OCI-LY7 (cell line): ENCODE data around the gene ALDH2. TPM values are rescaled to one million over a fixed set of nuclear protein-coding genes. Genes with fewer than 3 reads are reported as not detected.

Experiments used
- BruUV-seq: library from RNA; stranded (reverse); fragments of 400-500 nt; replicated peaks from 2 replicates; lab custom pipeline; 2021; lab: Mats Ljungman, UMichigan
- CTCF ChIA-PET: fragments of 300-600 bp; sonication (Branson Sonifier 250); formaldehyde crosslinking; loops from one replicate; lab custom pipeline; 2022; ENCODE audit warnings: antibody characterized with exemption; ENCODE audit not compliant: unreplicated experiment; lab: Charles Lee
- POLR2A ChIA-PET: fragments of 300-600 bp; sonication (Branson Sonifier 250); formaldehyde crosslinking; loops from one replicate; lab custom pipeline; 2022; ENCODE audit warnings: antibody characterized with exemption; lab: Charles Lee
- DNase-seq: peaks from one replicate; pipeline ENCODE4 v3.0.0-alpha.2; 2015; ENCODE audit warnings: low spot score
- H2AFZ ChIP-seq: fragments of 200-600 bp; sonication (generic), shearing (Covaris generic); 2 replicates; pipeline ENCODE4 v1.6.1; 2014; ENCODE audit warnings: mild to moderate bottlenecking, antibody characterized with exemption, low read length, moderate library complexity
- H3K27ac ChIP-seq: fragments of 200-600 bp; sonication (generic); 2 replicates; pipeline ENCODE4 v1.5.1; 2014; ENCODE audit warnings: mixed run types, low read depth, mild to moderate bottlenecking, moderate library complexity, low read length, inconsistent platforms; ENCODE audit not compliant: poor library complexity, severe bottlenecking
- H3K36me3 ChIP-seq: fragments of 200-600 bp; sonication (generic); 2 replicates; pipeline ENCODE4 v1.6.1; 2014; ENCODE audit warnings: mild to moderate bottlenecking, antibody characterized with exemption, low read length, moderate library complexity, mixed read lengths; ENCODE audit not compliant: insufficient read depth
- H3K4me1 ChIP-seq: fragments of 200-600 bp; sonication (generic); 2 replicates; pipeline ENCODE4 v1.5.1; 2014; ENCODE audit warnings: mild to moderate bottlenecking, low read length; ENCODE audit not compliant: insufficient read depth, poor library complexity, severe bottlenecking
- H3K4me2 ChIP-seq: fragments of 200-600 bp; sonication (generic); 2 replicates; pipeline ENCODE4 v1.6.1; 2014; ENCODE audit warnings: mild to moderate bottlenecking, low read length
- H3K4me3 ChIP-seq: fragments of 200-600 bp; sonication (generic); 2 replicates; pipeline ENCODE4 v1.5.1; 2014; ENCODE audit warnings: mild to moderate bottlenecking, low read depth, low read length; ENCODE audit not compliant: poor library complexity, severe bottlenecking
- H3K79me2 ChIP-seq: fragments of 200-600 bp; sonication (generic); 2 replicates; pipeline ENCODE4 v1.6.1; 2016; ENCODE audit warnings: low read depth, mild to moderate bottlenecking, low read length, moderate library complexity, mixed read lengths; ENCODE audit not compliant: insufficient read depth
- H3K9me2 ChIP-seq: fragments of 200-600 bp; sonication (generic); 2 replicates; pipeline ENCODE4 v1.6.1; 2016; ENCODE audit warnings: mild to moderate bottlenecking, low read length, mixed read lengths; ENCODE audit not compliant: insufficient read depth
- H3K9me3 ChIP-seq: fragments of 200-600 bp; sonication (generic); 2 replicates; pipeline ENCODE4 v1.6.1; 2014; ENCODE audit warnings: mild to moderate bottlenecking, mixed run types, low read length, mixed read lengths
- H4K20me1 ChIP-seq: fragments of 200-600 bp; sonication (generic); 2 replicates; pipeline ENCODE4 v1.6.1; 2014; ENCODE audit warnings: mild to moderate bottlenecking, antibody characterized with exemption, low read length, moderate library complexity, mixed read lengths; ENCODE audit not compliant: insufficient read depth
- EZH2phosphoT487 ChIP-seq: fragments of 200-600 bp; sonication (generic); IDR thresholded peaks from 2 replicates; pipeline ENCODE4 v1.6.1; 2018; ENCODE audit warnings: low read depth, borderline replicate concordance, mild to moderate bottlenecking, mixed run types, antibody characterized with exemption, low read length, moderate library complexity, mixed read lengths
- intact Hi-C: fragments of 100-400 bp; cut with micrococcal nuclease; formaldehyde crosslinking; loops from one replicate; pipeline ENCODE4 v1.10.0; 2022; ENCODE audit not compliant: unreplicated experiment
- microRNA-seq: library from miRNA; unstranded; fragments of <30 nt; microRNA quantifications from one replicate; pipeline ENCODE4 v1.2.0, GENCODE V29; 2022; ENCODE audit warnings: borderline replicate concordance
- small RNA-seq: library from RNA; depleted of rRNA; stranded (forward); fragments of <200 nt; gene quantifications from one replicate; pipeline ENCODE3, GENCODE V24; 2014
- total RNA-seq, 2 experiments: library from RNA; depleted of rRNA in 1 of 2; stranded (reverse); fragments of >200 nt in 1 of 2; shearing (Covaris generic) in 1 of 2; gene quantifications; 2 replicates each; pipeline ENCODE4 v1.2.3, GENCODE V29; 2014 to 2022
- TF ChIP-seq, protein P1 (sequence below): fragments of 200-600 bp; sonication (generic); conservative IDR thresholded peaks from 2 replicates; pipeline ENCODE4 v1.5.1; 2014; ENCODE audit warnings: mild to moderate bottlenecking, antibody characterized with exemption, low read length, moderate library complexity, mixed read lengths

The ALDH2 gene
- total RNA-seq, 2 experiments from 2014 or later, result 16.5 to 19.9 TPM

DNA sequence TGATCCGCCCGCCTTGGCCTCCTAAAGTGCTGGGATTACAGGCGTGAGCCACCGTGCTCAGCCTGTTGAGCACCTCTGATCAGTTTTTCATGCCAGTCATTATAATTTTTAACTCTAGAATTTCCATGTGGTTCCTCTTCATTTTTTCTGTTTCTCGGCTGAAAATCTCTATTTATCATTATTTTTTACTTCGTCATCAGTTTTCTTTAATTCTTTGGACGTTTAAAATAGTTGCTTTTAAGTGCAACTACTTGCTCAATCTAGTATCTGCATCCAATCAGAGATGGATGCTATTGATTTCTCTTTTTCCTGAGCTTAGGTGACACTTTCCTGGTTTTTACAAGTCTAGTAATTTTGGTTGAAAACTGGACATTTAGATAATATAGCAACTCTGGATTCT lies 92.0 kb downstream of the ALDH2 start:
- Histone ChIP-seq H4K20me1 (0 out of 2 replicates have a peak, but pooled peaks cover 2% of the 10 kb centered on the region), H3K36me3 (peaks cover 57% of the 10 kb centered on the region), H3K9me2 (no peaks in the 10 kb centered on the region), H3K79me2 (peaks cover 96% of the 10 kb centered on the region), H3K27ac (no peak overlapping the region), H2AFZ (no peak overlapping the region), H3K9me3 (no peaks in the 10 kb centered on the region), H3K4me1 (no peaks in the 10 kb centered on the region), H3K4me2 (no peak overlapping the region), H3K4me3 (no peak overlapping the region)
- TF ChIP-seq, protein P1, sequence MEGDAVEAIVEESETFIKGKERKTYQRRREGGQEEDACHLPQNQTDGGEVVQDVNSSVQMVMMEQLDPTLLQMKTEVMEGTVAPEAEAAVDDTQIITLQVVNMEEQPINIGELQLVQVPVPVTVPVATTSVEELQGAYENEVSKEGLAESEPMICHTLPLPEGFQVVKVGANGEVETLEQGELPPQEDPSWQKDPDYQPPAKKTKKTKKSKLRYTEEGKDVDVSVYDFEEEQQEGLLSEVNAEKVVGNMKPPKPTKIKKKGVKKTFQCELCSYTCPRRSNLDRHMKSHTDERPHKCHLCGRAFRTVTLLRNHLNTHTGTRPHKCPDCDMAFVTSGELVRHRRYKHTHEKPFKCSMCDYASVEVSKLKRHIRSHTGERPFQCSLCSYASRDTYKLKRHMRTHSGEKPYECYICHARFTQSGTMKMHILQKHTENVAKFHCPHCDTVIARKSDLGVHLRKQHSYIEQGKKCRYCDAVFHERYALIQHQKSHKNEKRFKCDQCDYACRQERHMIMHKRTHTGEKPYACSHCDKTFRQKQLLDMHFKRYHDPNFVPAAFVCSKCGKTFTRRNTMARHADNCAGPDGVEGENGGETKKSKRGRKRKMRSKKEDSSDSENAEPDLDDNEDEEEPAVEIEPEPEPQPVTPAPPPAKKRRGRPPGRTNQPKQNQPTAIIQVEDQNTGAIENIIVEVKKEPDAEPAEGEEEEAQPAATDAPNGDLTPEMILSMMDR, result no peak
- TF ChIP-seq EZH2phosphoT487, result no peak
- ChIA-PET POLR2A (no interaction called here), CTCF (no interaction called here)
- intact Hi-C loops, result no loop called here
- no peak for DNase-seq
- BruUV-seq, result no TSS peak

DNA sequence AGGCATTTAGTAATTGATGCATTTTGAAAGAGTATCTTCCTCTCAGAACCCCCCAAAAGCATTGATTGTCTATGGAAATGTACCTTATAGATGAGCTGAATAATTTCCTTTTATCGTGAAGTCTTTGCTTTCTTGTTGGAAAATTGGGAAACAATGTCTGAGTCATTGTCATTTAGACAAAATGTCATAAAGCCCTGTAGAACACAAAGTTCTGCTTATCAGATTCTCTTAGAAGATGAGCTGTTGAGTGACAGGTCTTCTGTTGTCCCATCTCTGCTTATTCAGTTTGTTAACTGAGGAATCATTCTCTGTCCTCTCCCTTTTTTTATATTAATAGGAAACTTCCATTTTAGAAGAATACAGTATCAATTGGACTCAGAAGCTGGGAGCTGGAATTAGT lies 98.2 kb downstream of the ALDH2 start:
- CTCF ChIA-PET, result no interaction called here
- no peaks in the 10 kb centered on the region for H3K4me1 ChIP-seq
- POLR2A ChIA-PET, result no interaction called here
- peaks cover 72% of the 10 kb centered on the region for H3K36me3 ChIP-seq
- H3K9me2 ChIP-seq, result no peaks in the 10 kb centered on the region
- no peak for TF ChIP-seq EZH2phosphoT487
- TF ChIP-seq, protein P1, result no peak
- H3K79me2 ChIP-seq, result peaks cover 52% of the 10 kb centered on the region
- no peaks in the 10 kb centered on the region for H3K9me3 ChIP-seq
- BruUV-seq, result no TSS peak
- intact Hi-C loops, result no loop called here
- H3K27ac ChIP-seq, result no peak overlapping the region
- no peak overlapping the region for H3K4me2 ChIP-seq
- no peak overlapping the region for H3K4me3 ChIP-seq
- no peak overlapping the region for H2AFZ ChIP-seq
- H4K20me1 ChIP-seq, result 0 out of 2 replicates have a peak, but pooled peaks cover 2% of the 10 kb centered on the region
- no peak for DNase-seq

Small RNA genes within 50 kb of the gene (microRNA-seq; reads per million reads assigned to microRNA genes)
- gene MIR6761, result not detected

Small RNA genes within 50 kb of the gene (small RNA-seq; reads per million reads assigned to genes)
- not detected for gene MIR6761

Other genes with a start within 250 kb of the ALDH2 start
- 21.2 and 36.1 TPM in 2 replicates for gene ATXN2, start 167.6 kb upstream of the ALDH2 start, total RNA-seq (2014; rRNA removed; shearing (Covaris generic))
- gene ATXN2, start 167.6 kb upstream of the ALDH2 start, total RNA-seq (2022), result 81.4 and 89.0 TPM in 2 replicates
- gene BRAP, start 81.0 kb upstream of the ALDH2 start, total RNA-seq (2014; rRNA removed; shearing (Covaris generic)), result 14.2 and 15.4 TPM in 2 replicates
- gene BRAP, start 81.0 kb upstream of the ALDH2 start, total RNA-seq (2022), result 19.7 and 22.7 TPM in 2 replicates
- gene ACAD10, start 80.9 kb upstream of the ALDH2 start, total RNA-seq (2014; rRNA removed; shearing (Covaris generic)), result 13.1 and 15.0 TPM in 2 replicates
- 33.1 and 35.3 TPM in 2 replicates for gene ACAD10, start 80.9 kb upstream of the ALDH2 start, total RNA-seq (2022)
- 79.2 and 83.5 TPM in 2 replicates for gene MAPKAPK5, start 75.3 kb downstream of the ALDH2 start, total RNA-seq (2014; rRNA removed; shearing (Covaris generic))
- 74.6 and 76.5 TPM in 2 replicates for gene MAPKAPK5, start 75.3 kb downstream of the ALDH2 start, total RNA-seq (2022)
- 8.8 and 9.0 TPM in 2 replicates for gene TMEM116, start 246.2 kb downstream of the ALDH2 start, total RNA-seq (2014; rRNA removed; shearing (Covaris generic))
- 13.1 and 16.0 TPM in 2 replicates for gene TMEM116, start 246.2 kb downstream of the ALDH2 start, total RNA-seq (2022)
- gene ERP29, start 246.5 kb downstream of the ALDH2 start, total RNA-seq (2014; rRNA removed; shearing (Covaris generic)), result 72.1 and 112 TPM in 2 replicates
- gene ERP29, start 246.5 kb downstream of the ALDH2 start, total RNA-seq (2022), result 107 and 120 TPM in 2 replicates